Panc1 (cell line): ENCODE results near the gene TEDC2.
A peak's percentile ranks its signal among the peaks of the same experiment; 100 is the strongest.

Source experiments
- POLR2AphosphoS5 ChIP-seq: IDR thresholded peaks from 2 replicates; pipeline ENCODE4 v1.6.1; 2012; ENCODE audit warnings: mild to moderate bottlenecking, low read depth, low read length, moderate library complexity
- SIN3A ChIP-seq: IDR thresholded peaks from 2 replicates; pipeline ENCODE4 v1.6.1; 2012; ENCODE audit warnings: low read depth, mild to moderate bottlenecking, low read length, moderate library complexity, borderline replicate concordance; ENCODE audit not compliant: insufficient read depth
- TCF7L2 ChIP-seq: IDR thresholded peaks from 2 replicates; pipeline ENCODE4 v1.6.1; 2011; ENCODE audit warnings: mild to moderate bottlenecking, low read depth, low read length, inconsistent platforms
- TF ChIP-seq, protein P1 (sequence below): fragments of 450-650 bp; IDR thresholded peaks from 2 replicates; pipeline ENCODE4 v1.5.1; 2017; ENCODE audit warnings: mild to moderate bottlenecking

GRCh38 chr16:2471016-2471652, 11.2 kb downstream of the TEDC2 start, which contains the start of gene NTN3:
- TF ChIP-seq, protein P1, sequence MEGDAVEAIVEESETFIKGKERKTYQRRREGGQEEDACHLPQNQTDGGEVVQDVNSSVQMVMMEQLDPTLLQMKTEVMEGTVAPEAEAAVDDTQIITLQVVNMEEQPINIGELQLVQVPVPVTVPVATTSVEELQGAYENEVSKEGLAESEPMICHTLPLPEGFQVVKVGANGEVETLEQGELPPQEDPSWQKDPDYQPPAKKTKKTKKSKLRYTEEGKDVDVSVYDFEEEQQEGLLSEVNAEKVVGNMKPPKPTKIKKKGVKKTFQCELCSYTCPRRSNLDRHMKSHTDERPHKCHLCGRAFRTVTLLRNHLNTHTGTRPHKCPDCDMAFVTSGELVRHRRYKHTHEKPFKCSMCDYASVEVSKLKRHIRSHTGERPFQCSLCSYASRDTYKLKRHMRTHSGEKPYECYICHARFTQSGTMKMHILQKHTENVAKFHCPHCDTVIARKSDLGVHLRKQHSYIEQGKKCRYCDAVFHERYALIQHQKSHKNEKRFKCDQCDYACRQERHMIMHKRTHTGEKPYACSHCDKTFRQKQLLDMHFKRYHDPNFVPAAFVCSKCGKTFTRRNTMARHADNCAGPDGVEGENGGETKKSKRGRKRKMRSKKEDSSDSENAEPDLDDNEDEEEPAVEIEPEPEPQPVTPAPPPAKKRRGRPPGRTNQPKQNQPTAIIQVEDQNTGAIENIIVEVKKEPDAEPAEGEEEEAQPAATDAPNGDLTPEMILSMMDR: no peak
- TF ChIP-seq POLR2AphosphoS5 (0 out of 2 replicates have a peak, but pooled peaks have one; percentile 14), SIN3A (no peak), TCF7L2 (no peak)
